ENCODE data around the gene PLPPR1. TPM values are rescaled to one million over a fixed set of nuclear protein-coding genes. Genes with fewer than 3 reads are reported as not detected.
A peak's percentile ranks its signal among the peaks of the same experiment; 100 is the strongest.

PLPPR1 gene
- total RNA-seq, 1 experiment from 2014 or later: not detected

DNA sequence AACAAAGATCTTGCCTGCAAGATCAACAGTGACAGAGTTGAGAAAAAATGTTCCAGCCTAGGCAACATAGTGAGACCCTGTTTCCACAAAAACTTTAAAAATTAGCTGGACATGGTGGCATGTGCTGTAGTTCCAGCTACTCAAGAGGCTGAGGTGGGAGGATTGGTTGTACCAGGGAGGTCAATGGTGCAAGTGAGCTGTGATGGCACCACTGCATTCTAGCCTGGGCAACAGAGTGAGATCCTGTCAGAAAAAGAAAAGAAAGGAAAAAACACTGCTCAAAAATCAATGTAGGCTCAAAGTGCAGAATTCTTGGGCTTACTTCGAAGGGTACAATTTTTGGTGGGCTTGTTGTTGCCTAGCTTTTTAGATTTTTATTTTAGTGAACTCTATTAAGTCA, 145.4 kb downstream of the PLPPR1 start:
- TF ChIP-seq, protein P1, sequence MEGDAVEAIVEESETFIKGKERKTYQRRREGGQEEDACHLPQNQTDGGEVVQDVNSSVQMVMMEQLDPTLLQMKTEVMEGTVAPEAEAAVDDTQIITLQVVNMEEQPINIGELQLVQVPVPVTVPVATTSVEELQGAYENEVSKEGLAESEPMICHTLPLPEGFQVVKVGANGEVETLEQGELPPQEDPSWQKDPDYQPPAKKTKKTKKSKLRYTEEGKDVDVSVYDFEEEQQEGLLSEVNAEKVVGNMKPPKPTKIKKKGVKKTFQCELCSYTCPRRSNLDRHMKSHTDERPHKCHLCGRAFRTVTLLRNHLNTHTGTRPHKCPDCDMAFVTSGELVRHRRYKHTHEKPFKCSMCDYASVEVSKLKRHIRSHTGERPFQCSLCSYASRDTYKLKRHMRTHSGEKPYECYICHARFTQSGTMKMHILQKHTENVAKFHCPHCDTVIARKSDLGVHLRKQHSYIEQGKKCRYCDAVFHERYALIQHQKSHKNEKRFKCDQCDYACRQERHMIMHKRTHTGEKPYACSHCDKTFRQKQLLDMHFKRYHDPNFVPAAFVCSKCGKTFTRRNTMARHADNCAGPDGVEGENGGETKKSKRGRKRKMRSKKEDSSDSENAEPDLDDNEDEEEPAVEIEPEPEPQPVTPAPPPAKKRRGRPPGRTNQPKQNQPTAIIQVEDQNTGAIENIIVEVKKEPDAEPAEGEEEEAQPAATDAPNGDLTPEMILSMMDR (IDR thresholded peaks at IDR 0.05): no peak
- TF ChIP-seq SIN3A (IDR thresholded peaks at IDR 0.05; ENCODE audit: borderline replicate concordance, insufficient read depth, low read depth, low read length) (no peak), TCF7L2 (IDR thresholded peaks at IDR 0.05; ENCODE audit: low read depth, low read length) (no peak), POLR2AphosphoS5 (IDR thresholded peaks at IDR 0.05; ENCODE audit: low read depth, low read length) (no peak)
- TF ChIP-seq, protein P2, sequence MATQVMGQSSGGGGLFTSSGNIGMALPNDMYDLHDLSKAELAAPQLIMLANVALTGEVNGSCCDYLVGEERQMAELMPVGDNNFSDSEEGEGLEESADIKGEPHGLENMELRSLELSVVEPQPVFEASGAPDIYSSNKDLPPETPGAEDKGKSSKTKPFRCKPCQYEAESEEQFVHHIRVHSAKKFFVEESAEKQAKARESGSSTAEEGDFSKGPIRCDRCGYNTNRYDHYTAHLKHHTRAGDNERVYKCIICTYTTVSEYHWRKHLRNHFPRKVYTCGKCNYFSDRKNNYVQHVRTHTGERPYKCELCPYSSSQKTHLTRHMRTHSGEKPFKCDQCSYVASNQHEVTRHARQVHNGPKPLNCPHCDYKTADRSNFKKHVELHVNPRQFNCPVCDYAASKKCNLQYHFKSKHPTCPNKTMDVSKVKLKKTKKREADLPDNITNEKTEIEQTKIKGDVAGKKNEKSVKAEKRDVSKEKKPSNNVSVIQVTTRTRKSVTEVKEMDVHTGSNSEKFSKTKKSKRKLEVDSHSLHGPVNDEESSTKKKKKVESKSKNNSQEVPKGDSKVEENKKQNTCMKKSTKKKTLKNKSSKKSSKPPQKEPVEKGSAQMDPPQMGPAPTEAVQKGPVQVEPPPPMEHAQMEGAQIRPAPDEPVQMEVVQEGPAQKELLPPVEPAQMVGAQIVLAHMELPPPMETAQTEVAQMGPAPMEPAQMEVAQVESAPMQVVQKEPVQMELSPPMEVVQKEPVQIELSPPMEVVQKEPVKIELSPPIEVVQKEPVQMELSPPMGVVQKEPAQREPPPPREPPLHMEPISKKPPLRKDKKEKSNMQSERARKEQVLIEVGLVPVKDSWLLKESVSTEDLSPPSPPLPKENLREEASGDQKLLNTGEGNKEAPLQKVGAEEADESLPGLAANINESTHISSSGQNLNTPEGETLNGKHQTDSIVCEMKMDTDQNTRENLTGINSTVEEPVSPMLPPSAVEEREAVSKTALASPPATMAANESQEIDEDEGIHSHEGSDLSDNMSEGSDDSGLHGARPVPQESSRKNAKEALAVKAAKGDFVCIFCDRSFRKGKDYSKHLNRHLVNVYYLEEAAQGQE (IDR thresholded peaks at IDR 0.05; ENCODE audit: insufficient read depth in 1 of 2, low read depth in 2 of 2, low read length in 1 of 2): no peak
- in situ Hi-C loops (cut with HindIII; ENCODE audit: low pct_unique_long_range_greater_than_20kb, low sequenced_read_pairs) (no loop called here), intact Hi-C loops (cut with micrococcal nuclease; ENCODE audit: unreplicated experiment) (no loop called here)
- no peak for DNase-seq (ENCODE audit: low read depth, low spot score)
- no peak overlapping the region for H3K4me3 ChIP-seq (ENCODE audit: low read depth in 2 of 2, low read length in 2 of 2)
- no peak overlapping the region for H3K27ac ChIP-seq (ENCODE audit: low read length)
- ChIA-PET POLR2A (no interaction called here), CTCF (interaction anchor here (0.7 kb wide), 1 partner anchor 138 kb away, joined by 3 read pairs; no protein-coding TSS in a partner anchor)
- no peaks in the 10 kb centered on the region for H3K4me1 ChIP-seq (ENCODE audit: control insufficient read depth, insufficient read depth, low read length)
- no peak for ATAC-seq
- H3K27me3 ChIP-seq (ENCODE audit: control insufficient read depth, insufficient read depth, low read length): no peaks in the 10 kb centered on the region
- H3K36me3 ChIP-seq (ENCODE audit: control insufficient read depth, insufficient read depth, low read length): no peaks in the 10 kb centered on the region
- H3K9me3 ChIP-seq (ENCODE audit: control insufficient read depth, insufficient read depth, low read depth, low read length): no peaks in the 10 kb centered on the region
- no TSS peak for BruUV-seq (replicated peaks)

DNA sequence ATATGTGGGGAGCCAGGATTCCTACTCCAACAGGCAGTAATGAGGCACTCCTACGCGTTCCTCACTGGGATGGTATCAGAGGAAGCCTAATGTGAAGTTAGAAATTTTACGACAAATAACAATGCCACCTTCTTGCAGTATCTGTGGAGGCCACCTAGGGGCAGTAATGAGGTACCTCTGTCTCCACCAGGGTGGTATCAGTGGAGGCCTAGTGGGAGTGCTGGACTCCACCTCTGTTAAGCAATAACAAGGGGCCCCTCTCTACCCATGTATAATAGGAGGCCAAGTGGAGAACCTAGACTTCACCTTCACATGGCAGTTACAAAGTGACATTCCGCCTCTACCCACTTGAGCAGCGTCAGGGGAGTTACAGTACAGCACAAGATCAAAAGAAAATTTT, 147.9 kb downstream of the PLPPR1 start:
- no peaks in the 10 kb centered on the region for H3K4me1 ChIP-seq (ENCODE audit: control insufficient read depth, insufficient read depth, low read length)
- TF ChIP-seq, protein P1 (IDR thresholded peaks at IDR 0.05): peak; percentile 17; the same call in 1 of the 2 replicates
- TF ChIP-seq TCF7L2 (IDR thresholded peaks at IDR 0.05; ENCODE audit: low read depth, low read length): no peak
- TF ChIP-seq SIN3A (IDR thresholded peaks at IDR 0.05; ENCODE audit: borderline replicate concordance, insufficient read depth, low read depth, low read length): no peak
- no peaks in the 10 kb centered on the region for H3K9me3 ChIP-seq (ENCODE audit: control insufficient read depth, insufficient read depth, low read depth, low read length)
- H3K4me3 ChIP-seq (ENCODE audit: low read depth in 2 of 2, low read length in 2 of 2): no peak overlapping the region
- POLR2A ChIA-PET: no interaction called here
- H3K27ac ChIP-seq (ENCODE audit: low read length): no peak overlapping the region
- H3K36me3 ChIP-seq (ENCODE audit: control insufficient read depth, insufficient read depth, low read length): no peaks in the 10 kb centered on the region
- no TSS peak for BruUV-seq (replicated peaks)
- ATAC-seq: no peak
- intact Hi-C loops (cut with micrococcal nuclease; ENCODE audit: unreplicated experiment) (no loop called here), in situ Hi-C loops (cut with HindIII; ENCODE audit: low pct_unique_long_range_greater_than_20kb, low sequenced_read_pairs) (no loop called here)
- no peaks in the 10 kb centered on the region for H3K27me3 ChIP-seq (ENCODE audit: control insufficient read depth, insufficient read depth, low read length)
- DNase-seq (ENCODE audit: low read depth, low spot score): no peak
- CTCF ChIA-PET: no interaction called here

Data from Panc1 (cell line).